HCT116 (cell line): ENCODE data around the gene CFAP57. TPM values are rescaled to one million over a fixed set of nuclear protein-coding genes. Genes with fewer than 3 reads are reported as not detected.

Experiments
- ATAC-seq: fragments of 200-7000 bp; cut with Tn5 transposase; 2 replicates; pipeline ENCODE4 v1.9.1; 2020; ENCODE audit warnings: mild to moderate bottlenecking, moderate library complexity
- Bru-seq: library from RNA; stranded (reverse); fragments of 400-500 nt; gene quantifications from one replicate; lab custom pipeline; 2021; lab: Mats Ljungman, UMichigan
- BruChase-seq, 2 experiments: library from RNA; stranded (reverse); fragments of 400-500 nt; gene quantifications; one replicate each; lab custom pipeline; 2021; lab: Mats Ljungman, UMichigan
- BruUV-seq: library from RNA; stranded (reverse); fragments of 400-500 nt; replicated peaks from 2 replicates; lab custom pipeline; 2021; lab: Mats Ljungman, UMichigan
- CTCF ChIA-PET: fragments of 300-600 bp; sonication (Branson Sonifier 250); formaldehyde crosslinking; loops from one replicate; lab custom pipeline; 2021; ENCODE audit warnings: antibody characterized with exemption; lab: Charles Lee
- POLR2A ChIA-PET: fragments of 300-600, 350-600 bp; sonication (Branson Sonifier 250); formaldehyde crosslinking; loops from one replicate; lab custom pipeline; 2021; ENCODE audit warnings: antibody characterized with exemption; lab: Charles Lee
- RAD21 ChIA-PET, 2 experiments: fragments of 300-600 bp; sonication (Branson Sonifier 250); formaldehyde crosslinking; loops; one replicate each; lab custom pipeline; 2023; ENCODE audit warnings: low total read pairs in 2 of 2; ENCODE audit not compliant: uncharacterized antibody in 2 of 2, unreplicated experiment in 2 of 2, low non-redundant PET in 1 of 2; lab: Charles Lee
- DNase-seq: peaks from one replicate; pipeline ENCODE4 v3.0.0-alpha.2; 2010; ENCODE audit warnings: low read depth, low spot score
- H2AFZ ChIP-seq: fragments of 200-600 bp; shearing (Covaris generic), sonication (generic); 2 replicates; pipeline ENCODE4 v1.6.1; 2017; ENCODE audit warnings: low read depth, mixed run types, mixed read lengths, antibody characterized with exemption, low read length; ENCODE audit not compliant: poor library complexity, severe bottlenecking
- H3K27ac ChIP-seq: 2 replicates; pipeline ENCODE4 v1.5.1; 2012; ENCODE audit warnings: low read depth, low read length
- H3K27me3 ChIP-seq: fragments of 200-600 bp; sonication (generic); 2 replicates; pipeline ENCODE4 v1.6.1; 2016; ENCODE audit warnings: mixed run types, low read length, mixed read lengths; ENCODE audit not compliant: insufficient read depth
- H3K36me3 ChIP-seq, 2 experiments: fragments of 200-500 bp in 1 of 2; fragments of 200-600 bp in 1 of 2; sonication (Bioruptor generic) in 1 of 2; sonication (generic) in 1 of 2; 2 replicates each; pipeline versions ENCODE4 v1.5.1 to v1.6.1; 2014 to 2016; ENCODE audit warnings: low read length in 2 of 2, inconsistent platforms in 1 of 2, mixed read lengths in 1 of 2, mixed run types in 1 of 2; ENCODE audit not compliant: insufficient read depth in 2 of 2, control insufficient read depth in 1 of 2
- H3K4me1 ChIP-seq, 2 experiments: fragments of 200-600 bp in 1 of 2; sonication (generic) in 1 of 2; 2 replicates each; pipeline versions ENCODE4 v1.5.1 to v1.6.1; 2012 to 2017; ENCODE audit warnings: low read length in 2 of 2, inconsistent platforms in 1 of 2, mild to moderate bottlenecking in 1 of 2, mixed read lengths in 1 of 2, mixed run types in 1 of 2, moderate library complexity in 1 of 2; ENCODE audit not compliant: insufficient read depth in 2 of 2, control insufficient read depth in 1 of 2
- H3K4me2 ChIP-seq: fragments of 200-600 bp; sonication (generic); 2 replicates; pipeline ENCODE4 v1.6.1; 2017; ENCODE audit warnings: mixed run types, low read length, mixed read lengths
- H3K4me3 ChIP-seq, 2 experiments: fragments of 200-600 bp in 1 of 2; sonication (generic) in 1 of 2; replicated peaks in 1 of 2; 2 replicates each; pipeline ENCODE4 v1.5.1; 2011 to 2016; ENCODE audit warnings: low read length in 2 of 2, control low read depth in 1 of 2, low read depth in 1 of 2, mild to moderate bottlenecking in 1 of 2, mixed read lengths in 1 of 2, mixed run types in 1 of 2
- H3K79me2 ChIP-seq: fragments of 200-600 bp; sonication (generic); 2 replicates; pipeline ENCODE4 v1.6.1; 2017; ENCODE audit warnings: mild to moderate bottlenecking, mixed run types, low read length, moderate library complexity, mixed read lengths; ENCODE audit not compliant: insufficient read depth
- H3K9ac ChIP-seq: fragments of 200-600 bp; sonication (generic); 2 replicates; pipeline ENCODE4 v1.6.1; 2016; ENCODE audit warnings: low read length, mixed read lengths
- H3K9me2 ChIP-seq: fragments of 200-600 bp; sonication (generic), shearing (Covaris generic); 2 replicates; pipeline ENCODE4 v1.6.1; 2017; ENCODE audit warnings: mixed run types, mild to moderate bottlenecking, moderate library complexity; ENCODE audit not compliant: insufficient read depth
- H3K9me3 ChIP-seq, 2 experiments: fragments of 200-500 bp in 1 of 2; fragments of 200-600 bp in 1 of 2; sonication (Bioruptor generic) in 1 of 2; sonication (generic) in 1 of 2; 2 replicates each; pipeline ENCODE4 v1.6.1; 2014 to 2017; ENCODE audit warnings: low read length in 2 of 2, mixed read lengths in 2 of 2, inconsistent platforms in 1 of 2, low read depth in 1 of 2, mild to moderate bottlenecking in 1 of 2, mixed run types in 1 of 2, moderate library complexity in 1 of 2; ENCODE audit not compliant: control insufficient read depth in 1 of 2, insufficient read depth in 1 of 2
- H4K20me1 ChIP-seq: fragments of 200-600 bp; sonication (generic), shearing (Covaris generic); 2 replicates; pipeline ENCODE4 v1.6.1; 2017; ENCODE audit warnings: mixed run types, mild to moderate bottlenecking, moderate library complexity; ENCODE audit not compliant: insufficient read depth
- ATF3 ChIP-seq: IDR thresholded peaks from 2 replicates; pipeline ENCODE4 v1.6.1; 2012
- CBX3 ChIP-seq: IDR thresholded peaks from 2 replicates; pipeline ENCODE4 v1.6.1; 2012; ENCODE audit warnings: low read depth
- CEBPB ChIP-seq: IDR thresholded peaks from 2 replicates; pipeline ENCODE4 v1.6.1; 2012; ENCODE audit warnings: low read depth
- EGR1 ChIP-seq: IDR thresholded peaks from 2 replicates; pipeline ENCODE4 v1.6.1; 2012; ENCODE audit warnings: low read depth
- EZH2 ChIP-seq: fragments of 200-600 bp; sonication (generic); IDR thresholded peaks from 2 replicates; pipeline ENCODE4 v1.6.1; 2017; ENCODE audit warnings: antibody characterized with exemption, mixed run types
- FOSL1 ChIP-seq: IDR thresholded peaks from 2 replicates; pipeline ENCODE4 v1.6.1; 2012; ENCODE audit warnings: low read depth
- MAX ChIP-seq: IDR thresholded peaks from 2 replicates; pipeline ENCODE4 v1.6.1; 2012
- POLR2A ChIP-seq: IDR thresholded peaks from 2 replicates; pipeline ENCODE4 v1.7.0; 2011; ENCODE audit warnings: borderline replicate concordance; ENCODE audit not compliant: insufficient read depth, insufficient read length; ENCODE audit errors: extremely low read depth
- POLR2AphosphoS5 ChIP-seq: IDR thresholded peaks from 2 replicates; pipeline ENCODE4 v1.6.1; 2011; ENCODE audit warnings: mild to moderate bottlenecking, low read depth, low read length, moderate library complexity
- RAD21 ChIP-seq: IDR thresholded peaks from 2 replicates; pipeline ENCODE4 v1.6.1; 2012; ENCODE audit warnings: low read depth, mild to moderate bottlenecking
- SIN3A ChIP-seq: IDR thresholded peaks from 2 replicates; pipeline ENCODE4 v1.6.1; 2012; ENCODE audit warnings: low read depth
- SP1 ChIP-seq: IDR thresholded peaks from 2 replicates; pipeline ENCODE4 v1.6.1; 2012; ENCODE audit warnings: low read depth
- SRF ChIP-seq: IDR thresholded peaks from 2 replicates; pipeline ENCODE4 v1.6.1; 2012; ENCODE audit warnings: low read depth
- TCF7L2 ChIP-seq: IDR thresholded peaks from 2 replicates; pipeline ENCODE4 v1.7.0; 2011; ENCODE audit warnings: borderline replicate concordance, inconsistent platforms; ENCODE audit not compliant: insufficient read depth, insufficient read length; ENCODE audit errors: extremely low read depth
- YY1 ChIP-seq: IDR thresholded peaks from 2 replicates; pipeline ENCODE4 v1.6.1; 2011; ENCODE audit warnings: low read length, low read depth, moderate library complexity, mild to moderate bottlenecking; ENCODE audit not compliant: insufficient replicate concordance; ENCODE audit errors: extremely low read depth
- ZBTB33 ChIP-seq: IDR thresholded peaks from 2 replicates; pipeline ENCODE4 v1.6.1; 2011; ENCODE audit warnings: mild to moderate bottlenecking, low read length, moderate library complexity; ENCODE audit not compliant: insufficient replicate concordance; ENCODE audit errors: extremely low read depth
- ZFX ChIP-seq: fragments of 450-650 bp; IDR thresholded peaks from 2 replicates; pipeline ENCODE4 v1.6.1; 2017
- ZNF274 ChIP-seq: fragments of 200-500 bp; sonication (Bioruptor generic); IDR thresholded peaks from 2 replicates; pipeline ENCODE4 v1.6.1; 2014; ENCODE audit warnings: mild to moderate bottlenecking, low read depth, low read length, inconsistent platforms
- intact Hi-C: fragments of 100-400 bp; cut with micrococcal nuclease; formaldehyde crosslinking; loops from 2 replicates; pipeline ENCODE4 v1.10.0; 2022
- long read RNA-seq: library from polyadenylated mRNA; unstranded; transcript quantifications from one replicate; pipeline ENCODE4 v2.0.0, GENCODE V29; 2021; ENCODE audit not compliant: unreplicated experiment
- polyA plus RNA-seq: library from polyadenylated mRNA; unstranded; fragments of >200 nt; gene quantifications from 2 replicates; pipeline ENCODE4 v1.2.1, GENCODE V29; 2012; ENCODE audit warnings: missing spikeins
- total RNA-seq: library from RNA; stranded (reverse); gene quantifications from one replicate; pipeline ENCODE4 v1.2.1, GENCODE V29; 2021; ENCODE audit not compliant: unreplicated experiment
- TF ChIP-seq, protein P1 (sequence below): IDR thresholded peaks from 2 replicates; pipeline ENCODE4 v1.6.1; 2012; ENCODE audit warnings: low read depth

CFAP57 gene
- total RNA-seq (0.49 TPM), Bru-seq, nascent RNA (percentile 23 among the genes with signal in this experiment), BruChase-seq, experiment 1, labeled RNA remaining after a 6-hour chase (percentile 20 among the genes with signal in this experiment), BruChase-seq, experiment 2, labeled RNA remaining after a 2-hour chase (percentile 22 among the genes with signal in this experiment)
- polyA plus RNA-seq = 0.34 and 0.41 TPM in 2 replicates
- long read RNA-seq, partial matches to known transcripts = 0 of 1 reads
- long read RNA-seq, other reads (novel, unspliced or antisense) = 1 of 1 reads

DNA sequence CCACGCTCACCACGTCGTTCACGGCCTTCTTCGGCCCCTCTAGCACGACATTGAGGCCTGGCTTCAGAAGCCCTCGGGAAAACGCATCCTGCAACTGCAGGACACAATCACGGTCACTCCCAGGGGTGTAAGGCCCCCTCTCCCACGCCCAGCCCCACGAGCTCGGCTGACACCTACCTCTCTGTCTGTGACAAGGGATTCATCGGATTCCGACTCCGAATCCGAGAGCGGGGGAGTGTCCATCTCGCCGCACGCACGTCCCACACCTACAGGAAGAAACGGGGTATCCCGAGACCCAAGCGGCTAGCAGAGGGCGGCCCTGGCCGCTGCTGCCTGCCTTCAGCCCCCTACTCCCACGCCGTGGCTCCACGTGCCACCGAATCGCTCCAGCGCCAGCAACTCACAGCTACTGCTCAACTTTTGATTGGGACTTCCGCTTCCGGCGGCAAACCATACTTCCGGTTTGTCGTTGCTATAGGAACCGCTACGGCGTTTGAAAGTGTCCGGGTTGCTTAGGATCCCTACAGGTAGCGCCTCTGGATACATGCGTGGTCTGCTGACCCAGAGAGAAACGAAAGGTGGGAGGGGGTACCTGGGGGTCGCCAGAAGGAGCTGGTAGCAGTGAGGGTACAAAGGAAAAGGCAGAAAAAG lies at the start of gene CFAP57, which contains the start of gene EBNA1BP2:
Gene CFAP57, plus strand, starts transcription at position 455 of the 651 bp plus-strand sequence. CDS start 424 bp downstream, outside the sequence.
Gene EBNA1BP2, minus strand, starts transcription at position 415 of the 651 bp plus-strand sequence. Its CDS starts 172 bp downstream, at position 243.
- ATAC-seq (peak; percentile 88), DNase-seq (peak; percentile 92)
- peaks cover 31 to 37% of the 10 kb centered on the region in 2 experiments for H3K36me3 ChIP-seq
- peak within 1 kb of the TSS; percentile 94 for H3K4me2 ChIP-seq
- H3K9ac ChIP-seq = peak within 1 kb of the TSS; percentile 92
- BruUV-seq = TSS peak; percentile 53
- ChIA-PET CTCF (interaction anchor here (0.6 kb wide), 1 partner anchor 98 kb away, joined by 3 read pairs; no protein-coding TSS in a partner anchor), POLR2A (interaction anchor here (1.0 to 1.1 kb wide), 2 partner anchors 11 to 325 kb away, joined by 3 to 4 read pairs; partner anchors contain the start of gene ZNF691), RAD21 (interaction anchor here in 1 of 2 experiments (0.7 kb wide), 1 partner anchor 257 kb away, joined by 3 read pairs; no protein-coding TSS in a partner anchor)
- peaks cover 41% of the 10 kb centered on the region for H3K79me2 ChIP-seq
- no peaks in the 10 kb centered on the region for H4K20me1 ChIP-seq
- peak within 1 kb of the TSS; percentile 97 to 98 for H3K4me3 ChIP-seq
- H3K4me1 ChIP-seq = peaks cover 5 to 7% of the 10 kb centered on the region in 2 experiments
- H3K27ac ChIP-seq = peak within 1 kb of the TSS; percentile 65
- no peaks in the 10 kb centered on the region for H3K9me3 ChIP-seq
- no peaks in the 10 kb centered on the region for H3K27me3 ChIP-seq
- intact Hi-C loops = no loop called here
- H2AFZ ChIP-seq = peak within 1 kb of the TSS; percentile 87
- no peaks in the 10 kb centered on the region for H3K9me2 ChIP-seq
- TF ChIP-seq ZFX = peak; percentile 41; the same call in 1 of the 2 replicates
- TF ChIP-seq POLR2AphosphoS5 = peak; percentile 94
- TF ChIP-seq CEBPB = no peak
- no peak for TF ChIP-seq ZBTB33
- TF ChIP-seq EGR1 = peak; percentile 78
- no peak for TF ChIP-seq FOSL1
- peak; percentile 94 for TF ChIP-seq MAX
- no peak for TF ChIP-seq ATF3
- TF ChIP-seq CBX3 = no peak
- TF ChIP-seq EZH2 = no peak
- peak; percentile 52; the same call in 1 of the 2 replicates for TF ChIP-seq SP1
- TF ChIP-seq, protein P1, sequence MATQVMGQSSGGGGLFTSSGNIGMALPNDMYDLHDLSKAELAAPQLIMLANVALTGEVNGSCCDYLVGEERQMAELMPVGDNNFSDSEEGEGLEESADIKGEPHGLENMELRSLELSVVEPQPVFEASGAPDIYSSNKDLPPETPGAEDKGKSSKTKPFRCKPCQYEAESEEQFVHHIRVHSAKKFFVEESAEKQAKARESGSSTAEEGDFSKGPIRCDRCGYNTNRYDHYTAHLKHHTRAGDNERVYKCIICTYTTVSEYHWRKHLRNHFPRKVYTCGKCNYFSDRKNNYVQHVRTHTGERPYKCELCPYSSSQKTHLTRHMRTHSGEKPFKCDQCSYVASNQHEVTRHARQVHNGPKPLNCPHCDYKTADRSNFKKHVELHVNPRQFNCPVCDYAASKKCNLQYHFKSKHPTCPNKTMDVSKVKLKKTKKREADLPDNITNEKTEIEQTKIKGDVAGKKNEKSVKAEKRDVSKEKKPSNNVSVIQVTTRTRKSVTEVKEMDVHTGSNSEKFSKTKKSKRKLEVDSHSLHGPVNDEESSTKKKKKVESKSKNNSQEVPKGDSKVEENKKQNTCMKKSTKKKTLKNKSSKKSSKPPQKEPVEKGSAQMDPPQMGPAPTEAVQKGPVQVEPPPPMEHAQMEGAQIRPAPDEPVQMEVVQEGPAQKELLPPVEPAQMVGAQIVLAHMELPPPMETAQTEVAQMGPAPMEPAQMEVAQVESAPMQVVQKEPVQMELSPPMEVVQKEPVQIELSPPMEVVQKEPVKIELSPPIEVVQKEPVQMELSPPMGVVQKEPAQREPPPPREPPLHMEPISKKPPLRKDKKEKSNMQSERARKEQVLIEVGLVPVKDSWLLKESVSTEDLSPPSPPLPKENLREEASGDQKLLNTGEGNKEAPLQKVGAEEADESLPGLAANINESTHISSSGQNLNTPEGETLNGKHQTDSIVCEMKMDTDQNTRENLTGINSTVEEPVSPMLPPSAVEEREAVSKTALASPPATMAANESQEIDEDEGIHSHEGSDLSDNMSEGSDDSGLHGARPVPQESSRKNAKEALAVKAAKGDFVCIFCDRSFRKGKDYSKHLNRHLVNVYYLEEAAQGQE = no peak
- no peak for TF ChIP-seq ZNF274
- TF ChIP-seq RAD21 = no peak
- no peak for TF ChIP-seq SRF
- TF ChIP-seq SIN3A = peak; percentile 98
- TF ChIP-seq TCF7L2 = peak; percentile 53
- peak; percentile 48 for TF ChIP-seq POLR2A
- peak; percentile 8 for TF ChIP-seq YY1
